HepG2 (cell line): Measurements from ENCODE around the gene GAL3ST3. TPM values are rescaled to one million over a fixed set of nuclear protein-coding genes. Genes with fewer than 3 reads are reported as not detected.

Experiments used
- CHD2 ChIP-seq: IDR thresholded peaks from 2 replicates; pipeline ENCODE4 v1.6.1; 2011; ENCODE audit warnings: low read depth, low read length, improper control_type of control experiment
- EHMT2 ChIP-seq: fragments of 200-600 bp; sonication (generic); IDR thresholded peaks from 2 replicates; pipeline ENCODE4 v1.7.0; 2017; ENCODE audit warnings: antibody characterized with exemption, low read depth, low read length, borderline replicate concordance
- FOXJ3 ChIP-seq: sonication (generic); formaldehyde crosslinking; IDR thresholded peaks from 2 replicates; pipeline ENCODE4 v1.4.0; 2020; ENCODE audit warnings: missing genetic modification reagents, mild to moderate bottlenecking, borderline replicate concordance
- FOXP1 ChIP-seq, 2 experiments: fragments of 450-650 bp in 1 of 2; IDR thresholded peaks; 2 replicates each; pipeline ENCODE4 v1.6.1; 2017 to 2018; ENCODE audit warnings: antibody characterized with exemption in 1 of 2
- GABPA ChIP-seq, 2 experiments: IDR thresholded peaks; 2 replicates each; pipeline ENCODE4 v1.6.1; 2011 to 2016; ENCODE audit warnings: low read depth in 2 of 2, low read length in 1 of 2, missing biosample characterization in 1 of 2, missing genetic modification characterization in 1 of 2
- HES4 ChIP-seq: sonication (generic); formaldehyde crosslinking; IDR thresholded peaks from 2 replicates; pipeline ENCODE4 v1.9.0; 2021; ENCODE audit warnings: mild to moderate bottlenecking, missing genetic modification reagents, borderline replicate concordance
- HMG20B ChIP-seq: conservative IDR thresholded peaks from 2 replicates; pipeline ENCODE4 v1.6.1; 2016; ENCODE audit warnings: missing genetic modification reagents, missing compliant biosample characterization
- KDM1A ChIP-seq: IDR thresholded peaks from 2 replicates; pipeline ENCODE4 v1.6.1; 2016; ENCODE audit warnings: missing compliant biosample characterization
- MTF1 ChIP-seq: sonication (generic); formaldehyde crosslinking; IDR thresholded peaks from 2 replicates; pipeline ENCODE4 v1.5.0; 2020; ENCODE audit warnings: missing genetic modification reagents
- MYNN ChIP-seq: sonication (generic); formaldehyde crosslinking; IDR thresholded peaks from 2 replicates; pipeline ENCODE4 v1.4.0; 2020; ENCODE audit warnings: mild to moderate bottlenecking, low read depth, missing genetic modification reagents
- PAX8 ChIP-seq: sonication (generic); formaldehyde crosslinking; IDR thresholded peaks from 2 replicates; pipeline ENCODE4 v1.8.0; 2022; ENCODE audit warnings: mild to moderate bottlenecking, missing genetic modification reagents, borderline replicate concordance
- PHF8 ChIP-seq: sonication (generic); formaldehyde crosslinking; IDR thresholded peaks from 2 replicates; pipeline ENCODE4 v1.5.0; 2020; ENCODE audit warnings: missing genetic modification reagents
- POGZ ChIP-seq: sonication (generic); formaldehyde crosslinking; IDR thresholded peaks from 2 replicates; pipeline ENCODE4 v1.4.0; 2020; ENCODE audit warnings: mild to moderate bottlenecking, missing genetic modification reagents
- POLR2G ChIP-seq: fragments of 200-400 bp; formaldehyde crosslinking; IDR thresholded peaks from 2 replicates; pipeline ENCODE4 v1.6.1; 2018; ENCODE audit warnings: mild to moderate bottlenecking, low read depth, low read length, moderate library complexity
- REL ChIP-seq: sonication (generic); formaldehyde crosslinking; conservative IDR thresholded peaks from 2 replicates; pipeline ENCODE4 v1.8.0; 2022; ENCODE audit warnings: mild to moderate bottlenecking, missing genetic modification reagents, moderate library complexity
- STAT5B ChIP-seq: sonication (generic); formaldehyde crosslinking; IDR thresholded peaks from 2 replicates; pipeline ENCODE4 v1.4.0; 2020; ENCODE audit warnings: missing genetic modification reagents
- TBP ChIP-seq: sonication (generic); formaldehyde crosslinking; IDR thresholded peaks from 2 replicates; pipeline ENCODE4 v1.5.0; 2020; ENCODE audit warnings: missing genetic modification reagents
- ZBTB20 ChIP-seq: sonication (generic); formaldehyde crosslinking; IDR thresholded peaks from 2 replicates; pipeline ENCODE4 v1.8.1; 2023; ENCODE audit warnings: missing genetic modification reagents, low read depth, mild to moderate bottlenecking, borderline replicate concordance
- ZNF317 ChIP-seq: sonication (generic); formaldehyde crosslinking; IDR thresholded peaks from 2 replicates; pipeline ENCODE4 v1.5.0; 2020; ENCODE audit warnings: mild to moderate bottlenecking, missing genetic modification reagents
- ZNF468 ChIP-seq: sonication (generic); formaldehyde crosslinking; IDR thresholded peaks from 2 replicates; pipeline ENCODE4 v1.8.0; 2022; ENCODE audit warnings: mild to moderate bottlenecking, moderate library complexity, missing genetic modification reagents
- ZNF737 ChIP-seq: sonication (generic); formaldehyde crosslinking; IDR thresholded peaks from 2 replicates; pipeline ENCODE4 v1.5.0; 2020; ENCODE audit warnings: missing genetic modification reagents, mild to moderate bottlenecking, borderline replicate concordance
- ZNF816 ChIP-seq: sonication (generic); formaldehyde crosslinking; IDR thresholded peaks from 2 replicates; pipeline ENCODE4 v1.8.0; 2022; ENCODE audit warnings: missing genetic modification reagents, mild to moderate bottlenecking, borderline replicate concordance
- ZNF850 ChIP-seq: sonication (generic); formaldehyde crosslinking; conservative IDR thresholded peaks from 2 replicates; pipeline ENCODE4 v1.9.0; 2021; ENCODE audit warnings: mild to moderate bottlenecking, missing genetic modification reagents
- polyA plus RNA-seq, 8 experiments: library from polyadenylated mRNA; depleted of rRNA in 3 of 8; stranded (reverse) in 7 of 8; unstranded in 1 of 8; fragments of >200 nt; fragmentation: Illumina TruSeq in 4 of 8; extraction: Trizol in 4 of 8; gene quantifications; 2 replicates each; pipeline versions ENCODE4 v1.2.1 to v1.2.3, GENCODE V29; 2011 to 2016; ENCODE audit warnings: low read depth in 4 of 8, missing spikeins in 1 of 8, mixed read lengths in 1 of 8; ENCODE audit not compliant: insufficient read depth in 1 of 8
- total RNA-seq, 5 experiments: library from RNA; depleted of rRNA; stranded (reverse); fragments of >200 nt; fragmentation: Illumina TruSeq; extraction: Trizol; gene quantifications; 2 replicates each; pipeline ENCODE4 v1.2.3, GENCODE V29; 2016; ENCODE audit warnings: low read depth in 1 of 5
- TF ChIP-seq, protein P1 (sequence below): sonication (generic); formaldehyde crosslinking; IDR thresholded peaks from 2 replicates; pipeline ENCODE4 v1.8.0; 2022; ENCODE audit warnings: mild to moderate bottlenecking, missing genetic modification reagents; ENCODE audit not compliant: insufficient replicate concordance
- TF ChIP-seq, protein P2 (sequence below): IDR thresholded peaks from 2 replicates; pipeline ENCODE4 v1.6.1; 2016; ENCODE audit warnings: low read depth
- TF ChIP-seq, protein P3 (sequence below): conservative IDR thresholded peaks from 2 replicates; pipeline ENCODE4 v1.6.1; 2018; ENCODE audit warnings: missing genetic modification reagents

Gene GAL3ST3
- total and polyA plus RNA-seq, 2 of the 13 experiments (the other 11 are each of a cell fraction or from before 2014, with no cell fraction given) = not detected

DNA sequence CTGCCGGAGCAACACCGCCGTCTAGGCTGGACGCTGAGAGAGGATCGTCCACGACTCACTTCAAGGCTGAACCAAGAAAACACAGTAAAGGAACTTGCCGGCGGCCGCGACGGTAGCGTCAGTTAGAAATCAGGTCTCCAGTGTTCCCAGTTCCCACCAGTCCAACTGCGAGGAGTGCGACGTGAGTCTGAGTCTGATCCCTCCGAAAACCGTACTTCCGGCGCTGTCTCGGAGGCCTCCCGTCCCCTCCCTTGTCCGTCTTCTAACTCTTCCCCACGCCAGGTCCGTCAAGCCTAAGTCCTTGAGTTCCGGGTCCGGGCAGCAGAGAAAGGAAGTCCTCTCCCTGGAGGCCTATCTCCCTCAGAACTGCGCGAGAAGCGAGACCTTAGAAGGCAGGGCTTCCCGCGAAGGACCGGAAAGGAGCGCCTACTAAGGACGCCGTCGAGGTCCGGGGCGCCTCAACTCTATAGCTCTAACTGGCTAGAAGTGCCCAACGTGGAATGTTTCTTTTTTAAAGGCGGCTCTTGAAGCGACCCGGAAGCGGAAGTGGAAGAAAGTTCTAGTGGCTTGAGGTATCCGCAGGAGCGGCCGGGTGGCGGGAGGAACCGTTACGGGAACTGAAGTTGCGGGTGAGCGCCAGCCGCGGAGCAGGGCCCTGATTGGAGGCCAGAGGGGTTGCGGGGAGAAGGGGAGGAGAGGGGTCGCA lies 46.9 kb downstream of the GAL3ST3 start, which contains the start of the genes BANF1 and EIF1AD (continued):
- TF ChIP-seq POLR2G = peak; percentile 88
- peak; percentile 86 for TF ChIP-seq GABPA (IDR thresholded peaks at IDR 0.05; ENCODE audit: low read depth, low read length)
- TF ChIP-seq GABPA (CRISPR knock-in tag; IDR thresholded peaks at IDR 0.05; ENCODE audit: low read depth) = peak; percentile 98
- TF ChIP-seq ZNF468 = no peak
- no peak for TF ChIP-seq REL (CRISPR knock-in tag)
- peak; percentile 64; the same call in 1 of the 2 replicates for TF ChIP-seq ZBTB20 (CRISPR knock-in tag)
- no peak; the same call in 1 of the 2 replicates for TF ChIP-seq KDM1A
- TF ChIP-seq MYNN (CRISPR knock-in tag) = 0 out of 2 replicates have a peak, but pooled peaks have one; percentile 23
- TF ChIP-seq PHF8 (CRISPR knock-in tag) = peak; percentile 93
- no peak for TF ChIP-seq TBP (CRISPR knock-in tag)
- peak; percentile 94 for TF ChIP-seq CHD2
- peak; percentile 81 for TF ChIP-seq POGZ (CRISPR knock-in tag)
- TF ChIP-seq, protein P1, sequence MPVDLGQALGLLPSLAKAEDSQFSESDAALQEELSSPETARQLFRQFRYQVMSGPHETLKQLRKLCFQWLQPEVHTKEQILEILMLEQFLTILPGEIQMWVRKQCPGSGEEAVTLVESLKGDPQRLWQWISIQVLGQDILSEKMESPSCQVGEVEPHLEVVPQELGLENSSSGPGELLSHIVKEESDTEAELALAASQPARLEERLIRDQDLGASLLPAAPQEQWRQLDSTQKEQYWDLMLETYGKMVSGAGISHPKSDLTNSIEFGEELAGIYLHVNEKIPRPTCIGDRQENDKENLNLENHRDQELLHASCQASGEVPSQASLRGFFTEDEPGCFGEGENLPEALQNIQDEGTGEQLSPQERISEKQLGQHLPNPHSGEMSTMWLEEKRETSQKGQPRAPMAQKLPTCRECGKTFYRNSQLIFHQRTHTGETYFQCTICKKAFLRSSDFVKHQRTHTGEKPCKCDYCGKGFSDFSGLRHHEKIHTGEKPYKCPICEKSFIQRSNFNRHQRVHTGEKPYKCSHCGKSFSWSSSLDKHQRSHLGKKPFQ = peak; percentile 68
- TF ChIP-seq, protein P2, sequence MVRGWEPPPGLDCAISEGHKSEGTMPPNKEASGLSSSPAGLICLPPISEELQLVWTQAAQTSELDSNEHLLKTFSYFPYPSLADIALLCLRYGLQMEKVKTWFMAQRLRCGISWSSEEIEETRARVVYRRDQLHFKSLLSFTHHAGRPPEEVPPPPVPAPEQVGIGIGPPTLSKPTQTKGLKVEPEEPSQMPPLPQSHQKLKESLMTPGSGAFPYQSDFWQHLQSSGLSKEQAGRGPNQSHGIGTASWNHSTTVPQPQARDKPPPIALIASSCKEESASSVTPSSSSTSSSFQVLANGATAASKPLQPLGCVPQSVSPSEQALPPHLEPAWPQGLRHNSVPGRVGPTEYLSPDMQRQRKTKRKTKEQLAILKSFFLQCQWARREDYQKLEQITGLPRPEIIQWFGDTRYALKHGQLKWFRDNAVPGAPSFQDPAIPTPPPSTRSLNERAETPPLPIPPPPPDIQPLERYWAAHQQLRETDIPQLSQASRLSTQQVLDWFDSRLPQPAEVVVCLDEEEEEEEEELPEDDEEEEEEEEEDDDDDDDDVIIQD (CRISPR knock-in tag) = no peak
- no peak for TF ChIP-seq HES4 (CRISPR knock-in tag)
- TF ChIP-seq FOXP1 (IDR thresholded peaks at IDR 0.05) = no peak
- TF ChIP-seq FOXP1 (CRISPR knock-in tag; IDR thresholded peaks at IDR 0.05) = 0 out of 2 replicates have a peak, but pooled peaks have one; percentile 50
- TF ChIP-seq PAX8 (CRISPR knock-in tag) = 0 out of 2 replicates have a peak, but pooled peaks have one; percentile 40
- TF ChIP-seq FOXJ3 (CRISPR knock-in tag) = peak; percentile 59; the same call in 1 of the 2 replicates
- TF ChIP-seq ZNF816 (CRISPR knock-in tag) = no peak; the same call in 1 of the 2 replicates
- TF ChIP-seq ZNF317 = peak; percentile 70; the same call in 1 of the 2 replicates
- no peak for TF ChIP-seq MTF1
- TF ChIP-seq STAT5B (CRISPR knock-in tag) = no peak
- TF ChIP-seq ZNF850 (CRISPR knock-in tag) = 0 out of 2 replicates have a peak, but pooled peaks have one; percentile 22
- peak; percentile 75; the same call in 1 of the 2 replicates for TF ChIP-seq EHMT2
- peak; percentile 82; the same call in 1 of the 2 replicates for TF ChIP-seq ZNF737 (CRISPR knock-in tag)
- TF ChIP-seq, protein P3, sequence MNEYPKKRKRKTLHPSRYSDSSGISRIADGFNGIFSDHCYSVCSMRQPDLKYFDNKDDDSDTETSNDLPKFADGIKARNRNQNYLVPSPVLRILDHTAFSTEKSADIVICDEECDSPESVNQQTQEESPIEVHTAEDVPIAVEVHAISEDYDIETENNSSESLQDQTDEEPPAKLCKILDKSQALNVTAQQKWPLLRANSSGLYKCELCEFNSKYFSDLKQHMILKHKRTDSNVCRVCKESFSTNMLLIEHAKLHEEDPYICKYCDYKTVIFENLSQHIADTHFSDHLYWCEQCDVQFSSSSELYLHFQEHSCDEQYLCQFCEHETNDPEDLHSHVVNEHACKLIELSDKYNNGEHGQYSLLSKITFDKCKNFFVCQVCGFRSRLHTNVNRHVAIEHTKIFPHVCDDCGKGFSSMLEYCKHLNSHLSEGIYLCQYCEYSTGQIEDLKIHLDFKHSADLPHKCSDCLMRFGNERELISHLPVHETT (CRISPR knock-in tag) = peak; percentile 97
- TF ChIP-seq HMG20B (CRISPR knock-in tag) = peak; percentile 72; the same call in 1 of the 2 replicates
